HepG2 (cell line): ENCODE measurements around the gene PRMT5. TPM values are rescaled to one million over a fixed set of nuclear protein-coding genes. Genes with fewer than 3 reads are reported as not detected.

Source experiments
- CBX1 ChIP-seq: IDR thresholded peaks from one replicate; pipeline ENCODE4 v1.6.1; 2016; ENCODE audit warnings: antibody characterized with exemption, low read depth
- CREB1 ChIP-seq, 2 experiments: fragments of 450-650 bp in 1 of 2; IDR thresholded peaks; 2 replicates each; pipeline ENCODE4 v1.6.1; 2016 to 2017; ENCODE audit warnings: control low read depth in 1 of 2, mild to moderate bottlenecking in 1 of 2, missing compliant biosample characterization in 1 of 2, missing genetic modification characterization in 1 of 2
- ELF4 ChIP-seq: sonication (generic); formaldehyde crosslinking; IDR thresholded peaks from 2 replicates; pipeline ENCODE4 v1.5.0; 2020; ENCODE audit warnings: missing genetic modification reagents, mild to moderate bottlenecking, moderate library complexity, borderline replicate concordance
- KDM1A ChIP-seq: IDR thresholded peaks from 2 replicates; pipeline ENCODE4 v1.6.1; 2016; ENCODE audit warnings: missing compliant biosample characterization
- KLF15 ChIP-seq: sonication (generic); formaldehyde crosslinking; IDR thresholded peaks from 2 replicates; pipeline ENCODE4 v1.8.1; 2023; ENCODE audit warnings: borderline replicate concordance, mild to moderate bottlenecking, inconsistent platforms, missing genetic modification reagents, mixed read lengths
- KLF6 ChIP-seq: IDR thresholded peaks from 2 replicates; pipeline ENCODE4 v1.8.0; 2016; ENCODE audit warnings: missing biosample characterization, missing genetic modification reagents
- MTF2 ChIP-seq: sonication (generic); formaldehyde crosslinking; IDR thresholded peaks from 2 replicates; pipeline ENCODE4 v1.5.0; 2020; ENCODE audit warnings: missing genetic modification reagents, borderline replicate concordance
- MZF1 ChIP-seq: sonication (generic); formaldehyde crosslinking; IDR thresholded peaks from 2 replicates; pipeline ENCODE4 v1.8.1; 2023; ENCODE audit warnings: mild to moderate bottlenecking, missing genetic modification reagents, borderline replicate concordance
- POLR2AphosphoS5 ChIP-seq: IDR thresholded peaks from 2 replicates; pipeline ENCODE4 v1.6.1; 2012; ENCODE audit warnings: low read depth, low read length
- RARG ChIP-seq: sonication (generic); formaldehyde crosslinking; IDR thresholded peaks from 2 replicates; pipeline ENCODE4 v1.4.0; 2020; ENCODE audit warnings: low read depth, mild to moderate bottlenecking, missing genetic modification reagents
- SMC3 ChIP-seq: IDR thresholded peaks from 2 replicates; pipeline ENCODE4 v1.6.1; 2011; ENCODE audit warnings: low read length, improper control_type of control experiment
- ZFP90 ChIP-seq: sonication (generic); formaldehyde crosslinking; IDR thresholded peaks from 2 replicates; pipeline ENCODE4 v1.8.0; 2022; ENCODE audit warnings: missing genetic modification reagents, mild to moderate bottlenecking, inconsistent platforms, borderline replicate concordance
- ZMAT3 ChIP-seq: sonication (generic); formaldehyde crosslinking; conservative IDR thresholded peaks from 2 replicates; pipeline ENCODE4 v1.7.0; 2021; ENCODE audit warnings: missing genetic modification reagents
- ZMYM4 ChIP-seq: sonication (generic); formaldehyde crosslinking; IDR thresholded peaks from 2 replicates; pipeline ENCODE4 v1.8.1; 2023; ENCODE audit warnings: mild to moderate bottlenecking, missing genetic modification reagents
- ZNF12 ChIP-seq: sonication (generic); formaldehyde crosslinking; IDR thresholded peaks from 2 replicates; pipeline ENCODE4 v1.5.0; 2020; ENCODE audit warnings: missing genetic modification reagents
- ZNF205 ChIP-seq: IDR thresholded peaks from 2 replicates; pipeline ENCODE4 v1.6.1; 2018; ENCODE audit warnings: missing biosample characterization, missing genetic modification reagents
- ZNF383 ChIP-seq: sonication (generic); formaldehyde crosslinking; IDR thresholded peaks from 2 replicates; pipeline ENCODE4 v1.4.0; 2020; ENCODE audit warnings: missing genetic modification reagents, mild to moderate bottlenecking, borderline replicate concordance
- ZNF616 ChIP-seq: sonication (generic); formaldehyde crosslinking; IDR thresholded peaks from 2 replicates; pipeline ENCODE4 v1.5.0; 2020; ENCODE audit warnings: low read depth, mild to moderate bottlenecking, missing genetic modification reagents
- ZNF724P ChIP-seq: sonication (generic); formaldehyde crosslinking; IDR thresholded peaks from 2 replicates; pipeline ENCODE4 v1.8.0; 2022; ENCODE audit warnings: missing genetic modification reagents, borderline replicate concordance
- ZNF768 ChIP-seq: sonication (generic); formaldehyde crosslinking; IDR thresholded peaks from 2 replicates; pipeline ENCODE4 v1.4.0; 2020; ENCODE audit warnings: missing genetic modification reagents
- polyA plus RNA-seq, 8 experiments: library from polyadenylated mRNA; depleted of rRNA in 3 of 8; stranded (reverse) in 7 of 8; unstranded in 1 of 8; fragments of >200 nt; fragmentation: Illumina TruSeq in 4 of 8; extraction: Trizol in 4 of 8; gene quantifications; 2 replicates each; pipeline versions ENCODE4 v1.2.1 to v1.2.3, GENCODE V29; 2011 to 2016; ENCODE audit warnings: low read depth in 4 of 8, missing spikeins in 1 of 8, mixed read lengths in 1 of 8; ENCODE audit not compliant: insufficient read depth in 1 of 8
- total RNA-seq, 5 experiments: library from RNA; depleted of rRNA; stranded (reverse); fragments of >200 nt; fragmentation: Illumina TruSeq; extraction: Trizol; gene quantifications; 2 replicates each; pipeline ENCODE4 v1.2.3, GENCODE V29; 2016; ENCODE audit warnings: low read depth in 1 of 5
- TF ChIP-seq, protein P1 (sequence below): sonication (generic); formaldehyde crosslinking; conservative IDR thresholded peaks from 2 replicates; pipeline ENCODE4 v1.5.0; 2020; ENCODE audit warnings: missing genetic modification reagents
- TF ChIP-seq, protein P2 (sequence below): sonication (generic); formaldehyde crosslinking; IDR thresholded peaks from 2 replicates; pipeline ENCODE4 v1.4.0; 2020; ENCODE audit warnings: missing genetic modification reagents
- TF ChIP-seq, protein P3 (sequence below): sonication (generic); formaldehyde crosslinking; IDR thresholded peaks from 2 replicates; pipeline ENCODE4 v1.8.0; 2022; ENCODE audit warnings: mild to moderate bottlenecking, missing genetic modification reagents, moderate library complexity
- TF ChIP-seq, protein P4 (sequence below): sonication (generic); formaldehyde crosslinking; IDR thresholded peaks from 2 replicates; pipeline ENCODE4 v1.4.0; 2020; ENCODE audit warnings: missing genetic modification reagents

The PRMT5 gene
- total and polyA plus RNA-seq, 2 of the 13 experiments (the other 11 are each of a cell fraction or from before 2014, with no cell fraction given): 210 to 354 TPM

DNA sequence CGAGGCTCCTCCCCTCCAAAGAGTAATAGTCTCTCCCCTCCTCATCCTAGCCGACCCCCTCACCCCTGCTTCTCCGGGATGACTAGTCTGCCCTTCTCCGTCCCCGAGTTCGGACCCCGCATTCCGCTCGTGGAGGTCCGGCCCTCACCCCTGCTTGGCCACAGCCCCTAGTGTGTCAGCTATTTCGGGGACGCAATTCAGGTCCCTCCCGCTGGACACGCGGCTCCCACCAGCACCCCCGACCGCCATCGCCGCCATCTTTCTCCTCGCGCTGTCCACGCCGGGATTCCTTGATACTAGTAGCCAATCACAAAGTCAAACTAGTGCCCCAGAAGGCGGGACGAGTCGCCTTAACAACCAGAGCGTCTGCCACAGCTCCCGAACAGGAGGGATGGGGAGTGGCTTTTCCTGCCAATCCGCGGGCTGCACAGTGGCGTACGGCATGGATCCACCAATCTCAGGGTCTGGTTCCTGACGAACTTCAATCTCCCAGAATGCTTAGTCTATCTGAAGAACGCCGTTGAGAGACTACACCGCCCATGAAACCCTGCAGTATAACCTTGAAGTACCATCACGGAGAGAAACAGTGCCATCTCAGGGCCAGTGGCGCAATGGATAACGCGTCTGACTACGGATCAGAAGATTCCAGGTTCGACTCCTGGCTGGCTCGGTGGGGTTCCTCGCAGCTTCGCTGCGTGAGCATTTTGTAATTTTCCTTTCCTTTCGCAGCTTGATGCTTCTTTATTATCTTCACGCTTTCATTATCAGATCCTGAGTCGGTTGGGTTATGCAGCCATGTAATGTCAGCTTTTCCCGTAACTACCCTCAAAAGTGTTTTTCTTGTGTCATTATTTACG lies at the start of gene PRMT5 (continued):
- TF ChIP-seq, protein P1, sequence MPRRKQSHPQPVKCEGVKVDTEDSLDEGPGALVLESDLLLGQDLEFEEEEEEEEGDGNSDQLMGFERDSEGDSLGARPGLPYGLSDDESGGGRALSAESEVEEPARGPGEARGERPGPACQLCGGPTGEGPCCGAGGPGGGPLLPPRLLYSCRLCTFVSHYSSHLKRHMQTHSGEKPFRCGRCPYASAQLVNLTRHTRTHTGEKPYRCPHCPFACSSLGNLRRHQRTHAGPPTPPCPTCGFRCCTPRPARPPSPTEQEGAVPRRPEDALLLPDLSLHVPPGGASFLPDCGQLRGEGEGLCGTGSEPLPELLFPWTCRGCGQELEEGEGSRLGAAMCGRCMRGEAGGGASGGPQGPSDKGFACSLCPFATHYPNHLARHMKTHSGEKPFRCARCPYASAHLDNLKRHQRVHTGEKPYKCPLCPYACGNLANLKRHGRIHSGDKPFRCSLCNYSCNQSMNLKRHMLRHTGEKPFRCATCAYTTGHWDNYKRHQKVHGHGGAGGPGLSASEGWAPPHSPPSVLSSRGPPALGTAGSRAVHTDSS: peak; percentile 100
- TF ChIP-seq, protein P2, sequence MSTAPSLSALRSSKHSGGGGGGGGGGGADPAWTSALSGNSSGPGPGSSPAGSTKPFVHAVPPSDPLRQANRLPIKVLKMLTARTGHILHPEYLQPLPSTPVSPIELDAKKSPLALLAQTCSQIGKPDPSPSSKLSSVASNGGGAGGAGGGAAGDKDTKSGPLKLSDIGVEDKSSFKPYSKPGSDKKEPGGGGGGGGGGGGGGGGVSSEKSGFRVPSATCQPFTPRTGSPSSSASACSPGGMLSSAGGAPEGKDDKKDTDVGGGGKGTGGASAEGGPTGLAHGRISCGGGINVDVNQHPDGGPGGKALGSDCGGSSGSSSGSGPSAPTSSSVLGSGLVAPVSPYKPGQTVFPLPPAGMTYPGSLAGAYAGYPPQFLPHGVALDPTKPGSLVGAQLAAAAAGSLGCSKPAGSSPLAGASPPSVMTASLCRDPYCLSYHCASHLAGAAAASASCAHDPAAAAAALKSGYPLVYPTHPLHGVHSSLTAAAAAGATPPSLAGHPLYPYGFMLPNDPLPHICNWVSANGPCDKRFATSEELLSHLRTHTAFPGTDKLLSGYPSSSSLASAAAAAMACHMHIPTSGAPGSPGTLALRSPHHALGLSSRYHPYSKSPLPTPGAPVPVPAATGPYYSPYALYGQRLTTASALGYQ (CRISPR knock-in tag): peak; percentile 97
- TF ChIP-seq POLR2AphosphoS5 (peak; percentile 99), SMC3 (peak; percentile 35; the same call in 1 of the 2 replicates), KDM1A (CRISPR knock-in tag) (peak; percentile 92), CBX1 (peak; percentile 99), ZMAT3 (peak; percentile 82), ELF4 (CRISPR knock-in tag) (no peak), ZNF724P (peak; percentile 96), KLF6 (CRISPR knock-in tag) (peak; percentile 99), CREB1 (IDR thresholded peaks at IDR 0.05) (peak; percentile 88), CREB1 (CRISPR knock-in tag; IDR thresholded peaks at IDR 0.05) (no peak), KLF15 (peak; percentile 95; the same call in 1 of the 2 replicates), ZNF616 (CRISPR knock-in tag) (peak; percentile 95; the same call in 1 of the 2 replicates), MZF1 (CRISPR knock-in tag) (peak; percentile 96), ZNF205 (peak; percentile 96), ZNF12 (CRISPR knock-in tag) (peak; percentile 93), RARG (peak; percentile 95; the same call in 1 of the 2 replicates), ZNF383 (peak; percentile 98; the same call in 1 of the 2 replicates), ZFP90 (peak; percentile 98), MTF2 (CRISPR knock-in tag) (no peak), ZMYM4 (CRISPR knock-in tag) (peak; percentile 97), ZNF768 (CRISPR knock-in tag) (peak; percentile 82)
- TF ChIP-seq, protein P3, sequence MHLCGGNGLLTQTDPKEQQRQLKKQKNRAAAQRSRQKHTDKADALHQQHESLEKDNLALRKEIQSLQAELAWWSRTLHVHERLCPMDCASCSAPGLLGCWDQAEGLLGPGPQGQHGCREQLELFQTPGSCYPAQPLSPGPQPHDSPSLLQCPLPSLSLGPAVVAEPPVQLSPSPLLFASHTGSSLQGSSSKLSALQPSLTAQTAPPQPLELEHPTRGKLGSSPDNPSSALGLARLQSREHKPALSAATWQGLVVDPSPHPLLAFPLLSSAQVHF (CRISPR knock-in tag): peak; percentile 96
- TF ChIP-seq, protein P4, sequence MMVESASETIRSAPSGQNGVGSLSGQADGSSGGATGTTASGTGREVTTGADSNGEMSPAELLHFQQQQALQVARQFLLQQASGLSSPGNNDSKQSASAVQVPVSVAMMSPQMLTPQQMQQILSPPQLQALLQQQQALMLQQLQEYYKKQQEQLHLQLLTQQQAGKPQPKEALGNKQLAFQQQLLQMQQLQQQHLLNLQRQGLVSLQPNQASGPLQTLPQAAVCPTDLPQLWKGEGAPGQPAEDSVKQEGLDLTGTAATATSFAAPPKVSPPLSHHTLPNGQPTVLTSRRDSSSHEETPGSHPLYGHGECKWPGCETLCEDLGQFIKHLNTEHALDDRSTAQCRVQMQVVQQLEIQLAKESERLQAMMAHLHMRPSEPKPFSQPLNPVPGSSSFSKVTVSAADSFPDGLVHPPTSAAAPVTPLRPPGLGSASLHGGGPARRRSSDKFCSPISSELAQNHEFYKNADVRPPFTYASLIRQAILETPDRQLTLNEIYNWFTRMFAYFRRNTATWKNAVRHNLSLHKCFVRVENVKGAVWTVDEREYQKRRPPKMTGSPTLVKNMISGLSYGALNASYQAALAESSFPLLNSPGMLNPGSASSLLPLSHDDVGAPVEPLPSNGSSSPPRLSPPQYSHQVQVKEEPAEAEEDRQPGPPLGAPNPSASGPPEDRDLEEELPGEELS (CRISPR knock-in tag): peak; percentile 88
